Ovary (tissue), 9 donors: ENCODE results near the gene LCP1. TPM values are rescaled to one million over a fixed set of nuclear protein-coding genes. Genes with fewer than 3 reads are reported as not detected.

Source experiments
- DNase-seq, 5 donors: peaks; one replicate each; pipeline ENCODE4 v3.0.0-alpha.2; 2019 to 2020
- H3K27ac ChIP-seq, 2 donors: fragments of 200-600 bp; one replicate each; pipeline versions ENCODE4 v1.5.1 to v1.8.0; 2019 to 2022
- H3K27me3 ChIP-seq: fragments of 200-600 bp; one replicate; pipeline ENCODE4 v1.8.0; 2022
- H3K36me3 ChIP-seq: fragments of 200-600 bp; sonication (generic); one replicate; pipeline ENCODE4 v1.5.1; 2019
- H3K4me1 ChIP-seq: one replicate; pipeline ENCODE4 v1.8.1; 2013; ENCODE audit warnings: mild to moderate bottlenecking, moderate library complexity; ENCODE audit not compliant: insufficient read depth
- H3K4me3 ChIP-seq: fragments of 200-600 bp; sonication (generic); one replicate; pipeline ENCODE4 v1.5.1; 2017
- H3K9me3 ChIP-seq, 2 donors: fragments of 200-600 bp in 1 of 2; sonication (generic) in 1 of 2; one replicate each; pipeline versions ENCODE4 v1.5.1 to v1.8.1; 2013 to 2019; ENCODE audit warnings: mild to moderate bottlenecking in 1 of 2, moderate library complexity in 1 of 2
- EP300 ChIP-seq: sonication (generic); formaldehyde crosslinking; IDR thresholded peaks from one replicate; pipeline ENCODE4 v1.6.1; 2017; ENCODE audit warnings: antibody characterized with exemption
- POLR2A ChIP-seq: fragments of 450-650 bp; IDR thresholded peaks from one replicate; pipeline ENCODE4 v1.6.1; 2017; ENCODE audit warnings: antibody characterized with exemption, mild to moderate bottlenecking, moderate library complexity
- WGBS, 3 donors: extraction: QIAGEN DNeasy Blood & Tissue Kit in 1 of 3; methylation state at CpG; one replicate each; pipeline versions ENCODE4 v1.1.5 to v1.1.7; 2013 to 2017; 5-methylcytosine and 5-hydroxymethylcytosine counted together
- intact Hi-C, 4 donors: fragments of 100-400 bp; cut with DNase I; formaldehyde crosslinking; loops; one replicate each; pipeline versions ENCODE4 v1.11.0 to v1.15.1; 2022 to 2023
- polyA plus RNA-seq, 2 donors: library from polyadenylated mRNA; stranded (reverse); fragments of 200-250 nt in 1 of 2; fragments of 350-450 nt in 1 of 2; fragmentation: Illumina TruSeq in 1 of 2; extraction: RNeasy Lipid Tissue Mini Kit (QIAGEN cat#74804) in 1 of 2; gene quantifications; one replicate each; pipeline ENCODE4 v1.2.3, GENCODE V29; 2013 to 2014
- total RNA-seq, 7 donors: library from RNA; depleted of rRNA in 2 of 7; stranded (reverse); fragments of >200 nt in 2 of 7; fragmentation: NEBNext Ultra II Directional in 3 of 7; extraction: Animal tissue kit (Norgen Biotek cat#: 25700) in 3 of 7; gene quantifications; one replicate each; pipeline versions ENCODE4 v1.1.0 to v1.2.4, GENCODE V29; 2016 to 2023
- TF ChIP-seq, protein P1 (sequence below), 3 donors: fragments of 450-650 bp in 2 of 3; fragments of 200-600 bp in 1 of 3; IDR thresholded peaks; one replicate each; pipeline versions ENCODE4 v1.5.1 to v1.8.0; 2016 to 2022; ENCODE audit warnings: antibody characterized with exemption in 3 of 3, mild to moderate bottlenecking in 1 of 3
- donor health status: DM: no; HTN: no; CAD: no; lungs with moderate emphysema.
- donor health status: DM: no; HTN: no; CAD: no.
- donor health status: Bipolar disorder and iron deficiency.
- donor health status: DM: yes; HTN: yes; CAD: no.
- donor health status: DM: no; HTN: no; CAD: no.
- donor health status: DM: yes; HTN: yes; CAD: no.

LCP1 gene
- total and polyA plus RNA-seq, 9 donors, result 5.7 to 56.9 (median 13.8) TPM

DNA sequence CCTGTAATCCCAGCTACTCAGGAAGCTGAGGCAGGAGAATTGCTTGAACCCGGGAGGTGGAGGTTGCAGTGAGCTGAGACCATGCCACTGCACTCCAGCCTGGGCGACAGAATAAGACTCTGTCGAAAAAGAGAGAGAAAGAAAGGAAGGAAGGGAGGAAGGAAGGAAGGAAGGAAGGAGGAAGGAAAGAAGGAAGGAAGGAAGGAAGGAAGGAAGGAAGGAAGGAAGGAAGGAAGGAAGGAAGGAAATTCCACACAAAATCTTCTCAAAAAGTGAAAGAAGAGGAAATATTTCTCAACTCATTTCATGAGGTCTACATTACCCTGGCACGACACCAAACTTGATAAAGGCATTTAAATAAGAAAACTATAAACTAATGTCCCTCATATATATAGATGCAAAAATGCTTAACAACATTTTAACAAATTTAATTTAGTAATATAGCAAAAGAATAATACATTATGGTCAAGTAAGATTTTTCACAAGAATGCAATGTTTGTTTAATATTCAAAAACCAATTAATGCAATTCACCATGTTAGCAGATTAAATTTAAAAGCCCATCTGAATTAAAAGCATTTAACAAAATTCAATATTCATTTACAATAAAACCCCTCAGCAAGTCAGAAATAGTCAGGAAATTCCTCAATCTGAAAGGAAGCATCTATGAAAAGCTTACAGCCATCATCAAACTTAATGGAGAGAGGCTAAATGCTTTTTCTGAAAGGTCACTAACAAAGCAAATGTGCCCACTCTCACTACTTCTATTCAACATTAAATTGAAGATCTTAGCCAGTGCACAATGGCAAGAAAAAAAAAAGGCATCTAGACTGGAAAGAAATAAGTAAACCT is 65.1 kb downstream of the LCP1 start:
- H3K9me3 ChIP-seq, result no peaks in the 10 kb centered on the region
- no peak overlapping the region for H3K27ac ChIP-seq
- WGBS, 3 donors, result 73 to 90% (median 78%) methylated on average over 4 of the region's 4 CpGs
- no peaks in the 10 kb centered on the region for H3K4me1 ChIP-seq
- TF ChIP-seq EP300 (no peak), POLR2A (no peak)
- TF ChIP-seq, protein P1, sequence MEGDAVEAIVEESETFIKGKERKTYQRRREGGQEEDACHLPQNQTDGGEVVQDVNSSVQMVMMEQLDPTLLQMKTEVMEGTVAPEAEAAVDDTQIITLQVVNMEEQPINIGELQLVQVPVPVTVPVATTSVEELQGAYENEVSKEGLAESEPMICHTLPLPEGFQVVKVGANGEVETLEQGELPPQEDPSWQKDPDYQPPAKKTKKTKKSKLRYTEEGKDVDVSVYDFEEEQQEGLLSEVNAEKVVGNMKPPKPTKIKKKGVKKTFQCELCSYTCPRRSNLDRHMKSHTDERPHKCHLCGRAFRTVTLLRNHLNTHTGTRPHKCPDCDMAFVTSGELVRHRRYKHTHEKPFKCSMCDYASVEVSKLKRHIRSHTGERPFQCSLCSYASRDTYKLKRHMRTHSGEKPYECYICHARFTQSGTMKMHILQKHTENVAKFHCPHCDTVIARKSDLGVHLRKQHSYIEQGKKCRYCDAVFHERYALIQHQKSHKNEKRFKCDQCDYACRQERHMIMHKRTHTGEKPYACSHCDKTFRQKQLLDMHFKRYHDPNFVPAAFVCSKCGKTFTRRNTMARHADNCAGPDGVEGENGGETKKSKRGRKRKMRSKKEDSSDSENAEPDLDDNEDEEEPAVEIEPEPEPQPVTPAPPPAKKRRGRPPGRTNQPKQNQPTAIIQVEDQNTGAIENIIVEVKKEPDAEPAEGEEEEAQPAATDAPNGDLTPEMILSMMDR (IDR thresholded peaks at IDR 0.05), result no peak
- intact Hi-C loops, result no loop called here
- H3K36me3 ChIP-seq, result no peaks in the 10 kb centered on the region
- H3K4me3 ChIP-seq, result no peak overlapping the region
- no peaks in the 10 kb centered on the region for H3K27me3 ChIP-seq
- DNase-seq, result no peak

DNA sequence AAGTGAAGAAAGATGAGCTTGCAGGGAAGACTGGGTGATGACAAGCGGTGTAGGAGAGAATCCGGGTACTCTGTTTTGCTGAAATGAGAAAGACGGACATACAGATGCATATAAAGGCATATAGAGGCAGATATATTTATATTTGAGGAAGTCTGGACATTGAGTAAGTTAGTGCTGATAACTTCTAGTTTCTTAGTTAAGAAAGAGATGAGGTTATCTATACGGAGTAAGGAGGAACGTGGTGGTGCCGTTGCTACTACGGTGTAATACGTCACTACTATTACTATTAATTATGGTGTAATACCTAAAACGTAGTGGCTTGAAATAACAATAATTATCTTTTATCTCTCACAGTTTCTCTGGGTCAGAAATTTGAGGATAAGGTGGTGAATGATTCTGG is 67.4 kb downstream of the LCP1 start:
- intact Hi-C loops, result no loop called here
- no peaks in the 10 kb centered on the region for H3K27me3 ChIP-seq
- H3K4me3 ChIP-seq, result no peak overlapping the region
- 78 to 88% (median 79%) methylated on average over 9 of the region's 9 CpGs for WGBS, 3 donors
- no peaks in the 10 kb centered on the region for H3K4me1 ChIP-seq
- TF ChIP-seq, protein P1 (IDR thresholded peaks at IDR 0.05), result no peak
- TF ChIP-seq POLR2A, result no peak
- no peak for TF ChIP-seq EP300
- no peaks in the 10 kb centered on the region for H3K36me3 ChIP-seq
- DNase-seq, result no peak
- H3K27ac ChIP-seq, result no peak overlapping the region
- H3K9me3 ChIP-seq, result no peaks in the 10 kb centered on the region

DNA sequence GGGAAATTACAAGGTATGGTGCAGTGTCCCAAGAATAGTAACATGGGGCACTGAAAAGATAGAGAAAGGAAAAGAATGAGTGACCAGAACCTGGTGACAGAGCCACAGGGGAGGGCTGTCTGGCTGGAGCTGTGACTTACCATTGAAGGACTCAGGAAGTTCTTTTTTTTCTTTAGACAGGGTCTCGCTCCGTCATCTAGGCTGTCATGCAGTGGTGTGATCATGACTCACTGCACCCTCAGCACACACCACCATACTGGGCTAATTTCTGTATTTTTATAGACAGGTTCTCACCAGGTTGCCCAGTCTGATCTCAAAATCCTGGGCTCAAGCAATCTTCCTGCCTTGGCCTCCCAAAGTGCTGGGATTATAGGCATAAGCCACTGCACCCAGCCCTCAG is 68.4 kb downstream of the LCP1 start:
- WGBS, 3 donors, result 80 to 96% (median 91%) methylated on average over 2 of the region's 2 CpGs
- TF ChIP-seq POLR2A (no peak), EP300 (no peak)
- TF ChIP-seq, protein P1 (IDR thresholded peaks at IDR 0.05), result no peak
- intact Hi-C loops, result no loop called here

DNA sequence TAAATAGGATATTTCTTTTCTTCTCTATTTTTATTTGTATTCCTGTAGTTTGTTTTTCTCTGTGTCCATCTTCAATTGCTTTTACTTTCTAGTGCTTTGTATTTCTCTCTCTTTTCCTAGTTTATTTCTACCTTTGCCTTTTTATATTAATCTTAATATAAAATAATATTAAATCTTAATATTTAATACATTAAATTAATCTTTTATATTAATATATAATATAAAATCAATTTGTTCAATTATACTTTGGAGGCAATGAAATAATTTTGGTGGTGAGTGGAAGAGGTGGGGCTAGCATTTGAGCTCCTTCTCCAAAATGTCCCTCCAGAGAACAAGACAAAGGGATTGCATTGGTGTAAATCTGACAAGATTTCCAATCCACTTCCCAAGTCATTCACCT is 70.8 kb downstream of the LCP1 start:
- no peaks in the 10 kb centered on the region for H3K4me1 ChIP-seq
- H3K36me3 ChIP-seq, result no peaks in the 10 kb centered on the region
- TF ChIP-seq POLR2A, result no peak
- no peak for TF ChIP-seq EP300
- TF ChIP-seq, protein P1 (IDR thresholded peaks at IDR 0.05), result no peak
- intact Hi-C loops, result no loop called here
- no peak for DNase-seq
- H3K27me3 ChIP-seq, result no peaks in the 10 kb centered on the region
- no peaks in the 10 kb centered on the region for H3K9me3 ChIP-seq
- H3K4me3 ChIP-seq, result no peak overlapping the region
- no peak overlapping the region for H3K27ac ChIP-seq

More for the DNA sequence above, 68.4 kb downstream of the LCP1 start:
- H3K27ac ChIP-seq, result no peak overlapping the region
- H3K36me3 ChIP-seq, result no peaks in the 10 kb centered on the region
- H3K4me3 ChIP-seq, result no peak overlapping the region
- no peaks in the 10 kb centered on the region for H3K9me3 ChIP-seq
- H3K27me3 ChIP-seq, result no peaks in the 10 kb centered on the region
- no peaks in the 10 kb centered on the region for H3K4me1 ChIP-seq
- DNase-seq, result no peak
